A549 (cell line): ENCODE results near the gene AQP10. TPM values are rescaled to one million over a fixed set of nuclear protein-coding genes. Genes with fewer than 3 reads are reported as not detected.
A peak's percentile ranks its signal among the peaks of the same experiment; 100 is the strongest.

Experiments
- ATAC-seq, 2 experiments: fragments of 200-7000 bp in 1 of 2; fragments of >200 bp in 1 of 2; cut with Nextera tagmentation in 1 of 2; cut with Tn5 transposase in 1 of 2; 3 replicates each; pipeline versions ENCODE4 v1.8.0 to v1.9.1; 2018 to 2020; ENCODE audit warnings: mild to moderate bottlenecking in 1 of 2, moderate library complexity in 1 of 2
- CTCF ChIA-PET: fragments of 300-600 bp; sonication (Branson Sonifier 250); formaldehyde crosslinking; extraction: SDS; loops from one replicate; lab custom pipeline; 2021; ENCODE audit warnings: antibody characterized with exemption, inconsistent platforms; lab: Yijun Ruan, JAX
- POLR2A ChIA-PET: fragments of 350-600 bp; formaldehyde crosslinking; extraction: SDS; loops from one replicate; lab custom pipeline; 2021; ENCODE audit warnings: antibody characterized with exemption, inconsistent platforms; lab: Yijun Ruan, JAX
- DNase-seq, 2 experiments: peaks; one replicate each; pipeline versions ENCODE4 v3.0.0 to v3.0.0-alpha.2; 2011 to 2016; ENCODE audit warnings: low read depth in 1 of 2, low spot score in 1 of 2
- FAIRE-seq: peaks from 2 replicates; lab custom pipeline; 2011; peaks lifted over from hg19 to GRCh38; lab: Jason Lieb, UNC
- H3K27ac ChIP-seq, 2 experiments: fragments of >200 bp; sonication (Bioruptor Twin); formaldehyde crosslinking; 3 replicates each; pipeline ENCODE4 v1.5.1; 2016 to 2017
- H3K4me1 ChIP-seq: fragments of >200 bp; sonication (Bioruptor Twin); formaldehyde crosslinking; 3 replicates; pipeline ENCODE4 v1.6.1; 2016
- H3K4me2 ChIP-seq: fragments of >200 bp; sonication (Bioruptor Twin); formaldehyde crosslinking; 3 replicates; pipeline ENCODE4 v1.6.1; 2016
- H3K4me3 ChIP-seq: fragments of >200 bp; sonication (Bioruptor Twin); formaldehyde crosslinking; 3 replicates; pipeline ENCODE4 v1.5.1; 2016
- H3K9me3 ChIP-seq: fragments of >200 bp; sonication (Bioruptor Twin); formaldehyde crosslinking; 3 replicates; pipeline ENCODE4 v1.6.1; 2016
- BCL3 ChIP-seq: fragments of >200 bp; sonication (Bioruptor Twin); formaldehyde crosslinking; IDR thresholded peaks from 3 replicates; pipeline ENCODE4 v1.6.1; 2016
- CBX2 ChIP-seq: fragments of 200-600 bp; sonication (generic); IDR thresholded peaks from 2 replicates; pipeline ENCODE4 v1.6.1; 2016; ENCODE audit warnings: low read depth, mild to moderate bottlenecking, borderline replicate concordance
- CTCF ChIP-seq: fragments of >200 bp; sonication (Bioruptor Twin); formaldehyde crosslinking; IDR thresholded peaks from 3 replicates; pipeline ENCODE4 v1.5.1; 2016
- E2F6 ChIP-seq: IDR thresholded peaks from 2 replicates; pipeline ENCODE4 v1.6.1; 2012; ENCODE audit warnings: low read depth, borderline replicate concordance
- EHMT2 ChIP-seq: fragments of 200-600 bp; sonication (generic); IDR thresholded peaks from 2 replicates; pipeline ENCODE4 v1.6.1; 2016; ENCODE audit warnings: antibody characterized with exemption, low read depth, mild to moderate bottlenecking, moderate library complexity
- FOSL2 ChIP-seq, 2 experiments: fragments of 450-650 bp in 1 of 2; fragments of >200 bp in 1 of 2; sonication (Bioruptor Twin) in 1 of 2; formaldehyde crosslinking; IDR thresholded peaks; 2 replicates each; pipeline versions ENCODE4 v1.5.0 to v1.6.1; 2016 to 2020; ENCODE audit warnings: mild to moderate bottlenecking in 1 of 2, moderate library complexity in 1 of 2
- GATA3 ChIP-seq: IDR thresholded peaks from 2 replicates; pipeline ENCODE4 v1.6.1; 2012; ENCODE audit warnings: borderline replicate concordance
- HDAC2 ChIP-seq: fragments of 200-600 bp; sonication (generic); IDR thresholded peaks from 2 replicates; pipeline ENCODE4 v1.6.1; 2016
- HMGXB4 ChIP-seq: fragments of 250-450 bp; sonication (Bioruptor Pico); IDR thresholded peaks from 2 replicates; pipeline ENCODE4 v1.5.0; 2021; ENCODE audit warnings: mild to moderate bottlenecking, moderate library complexity, borderline replicate concordance
- HOXA7 ChIP-seq: fragments of 250-450 bp; sonication (Bioruptor Pico); IDR thresholded peaks from 2 replicates; pipeline ENCODE4 v1.5.0; 2020; ENCODE audit warnings: mild to moderate bottlenecking, moderate library complexity
- JUN ChIP-seq, 2 experiments: fragments of >200 bp; sonication (Bioruptor Twin); formaldehyde crosslinking; IDR thresholded peaks; 2 replicates in 1 of 2; 3 replicates in 1 of 2; pipeline ENCODE4 v1.6.1; 2016 to 2017
- KDM5A ChIP-seq: fragments of 200-600 bp; sonication (generic); IDR thresholded peaks from 2 replicates; pipeline ENCODE4 v1.6.1; 2016; ENCODE audit warnings: antibody characterized with exemption, mild to moderate bottlenecking
- MAX ChIP-seq: IDR thresholded peaks from 2 replicates; pipeline ENCODE4 v1.6.1; 2012
- NPAS2 ChIP-seq: fragments of 250-450 bp; sonication (Bioruptor Pico); IDR thresholded peaks from 2 replicates; pipeline ENCODE4 v1.8.0; 2022; ENCODE audit warnings: mild to moderate bottlenecking, moderate library complexity, borderline replicate concordance
- PHF8 ChIP-seq: fragments of 200-600 bp; sonication (generic); IDR thresholded peaks from 2 replicates; pipeline ENCODE4 v1.6.1; 2016; ENCODE audit warnings: low read depth, mild to moderate bottlenecking, antibody characterized with exemption, moderate library complexity, borderline replicate concordance
- POLR2A ChIP-seq: IDR thresholded peaks from 2 replicates; pipeline ENCODE4 v1.6.1; 2012; ENCODE audit warnings: mild to moderate bottlenecking, low read length
- RAD21 ChIP-seq, 2 experiments: fragments of >200 bp in 1 of 2; sonication (Bioruptor Twin) in 1 of 2; formaldehyde crosslinking in 1 of 2; IDR thresholded peaks in 1 of 2; conservative IDR thresholded peaks in 1 of 2; 2 replicates in 1 of 2; 3 replicates in 1 of 2; pipeline ENCODE4 v1.6.1; 2012 to 2018; ENCODE audit warnings: inconsistent platforms in 1 of 2
- RARB ChIP-seq: fragments of 250-450 bp; sonication (Bioruptor Pico); IDR thresholded peaks from 2 replicates; pipeline ENCODE4 v1.8.0; 2021; ENCODE audit warnings: mild to moderate bottlenecking, moderate library complexity
- RCOR1 ChIP-seq: fragments of 150-350 bp; IDR thresholded peaks from 2 replicates; pipeline ENCODE4 v1.6.1; 2014; ENCODE audit warnings: antibody characterized with exemption, low read length, low read depth
- RFX5 ChIP-seq: fragments of 450-650 bp; IDR thresholded peaks from 2 replicates; pipeline ENCODE4 v1.7.1; 2014; ENCODE audit warnings: antibody characterized with exemption, mild to moderate bottlenecking, moderate library complexity
- SMC3 ChIP-seq: fragments of >200 bp; sonication (Bioruptor Twin); formaldehyde crosslinking; IDR thresholded peaks from 3 replicates; pipeline ENCODE4 v1.6.1; 2018; ENCODE audit warnings: inconsistent platforms
- TFCP2L1 ChIP-seq: fragments of 250-450 bp; sonication (Bioruptor Pico); IDR thresholded peaks from 2 replicates; pipeline ENCODE4 v1.5.0; 2021; ENCODE audit warnings: mild to moderate bottlenecking
- ZFP36 ChIP-seq: fragments of 450-650 bp; IDR thresholded peaks from 2 replicates; pipeline ENCODE4 v1.6.1; 2014; ENCODE audit warnings: borderline replicate concordance; ENCODE audit not compliant: partially characterized antibody
- ZSCAN20 ChIP-seq: fragments of 250-450 bp; sonication (Bioruptor Pico); IDR thresholded peaks from 2 replicates; pipeline ENCODE4 v1.8.0; 2022; ENCODE audit warnings: mild to moderate bottlenecking, moderate library complexity
- WGBS: methylation state at CpG from one replicate; pipeline ENCODE4 v1.1.6; 2017; ENCODE audit errors: missing lambda C conversion rate; 5-methylcytosine and 5-hydroxymethylcytosine counted together
- polyA minus RNA-seq: library from RNA; depleted of rRNA, polyadenylated mRNA; stranded (reverse); fragments of >200 nt; gene quantifications from 2 replicates; pipeline ENCODE4 v1.2.3, GENCODE V29; 2011; rRNA and poly(A)+ RNA removed
- polyA plus RNA-seq, 4 experiments: library from polyadenylated mRNA; depleted of rRNA in 3 of 4; stranded (reverse); fragments of >200 nt; fragmentation: RNase III in 1 of 4; extraction: RNeasy Plus Mini Kit Qiagen cat#74134 plus additional on column Dnase treatment in 1 of 4; gene quantifications; 2 replicates in 3 of 4; 3 replicates in 1 of 4; pipeline ENCODE4 v1.2.3, GENCODE V29; 2011 to 2017

Gene AQP10
- not detected in 2 replicates for polyA plus RNA-seq (2011; rRNA removed)
- not detected in 2 replicates for polyA plus RNA-seq (2012; cell fraction: cytosol; rRNA removed)
- polyA plus RNA-seq (2012; cell fraction: nucleus; rRNA removed) = not detected in 2 replicates
- not detected in 3 replicates for polyA plus RNA-seq (2017; fragmentation: RNase III; extraction: RNeasy Plus Mini Kit Qiagen cat#74134 plus additional on column Dnase treatment)
- not detected in 2 replicates for polyA minus RNA-seq

- ChIA-PET POLR2A (no interaction called here), CTCF (interaction anchor here (1.0 to 13.9 kb wide), 2 partner anchors 21 to 122 kb away, joined by 3 to 268 read pairs; no protein-coding TSS in a partner anchor)
- TF ChIP-seq RCOR1 = no peak
- TF ChIP-seq GATA3 = no peak
- no peak for TF ChIP-seq E2F6
- TF ChIP-seq CBX2 = no peak
- TF ChIP-seq HOXA7 (CRISPR knock-in tag) = no peak
- TF ChIP-seq EHMT2 = no peak
- TF ChIP-seq MAX = no peak
- no peak for TF ChIP-seq HMGXB4
- no peak for TF ChIP-seq ZSCAN20 (CRISPR knock-in tag)
- no peak for TF ChIP-seq TFCP2L1
- no peak for TF ChIP-seq HDAC2
- no peak for TF ChIP-seq RARB (CRISPR knock-in tag)
- no peak for TF ChIP-seq FOSL2 (IDR thresholded peaks at IDR 0.05)
- TF ChIP-seq FOSL2 (CRISPR knock-in tag; IDR thresholded peaks at IDR 0.05) = no peak
- 56% methylated on average over 9 of the region's 9 CpGs for WGBS
- no peak for FAIRE-seq
- Histone ChIP-seq H3K4me3 (no peak within 1 kb of the TSS), H3K4me1 (no peaks in the 10 kb centered on the region), H3K27ac (no peak within 1 kb of the TSS), H3K4me2 (no peak within 1 kb of the TSS), H3K9me3 (no peaks in the 10 kb centered on the region)
- no peak for DNase-seq
- ATAC-seq = no peak
Observed at GRCh38 chr1:154320882-154321608, at the start of gene AQP10. AQP10 (plus strand) TSS chr1:154321093; CDS start chr1:154321156, 63 bp downstream.

GRCh38 chr1:154272217-154272998 is 48.5 kb upstream of the AQP10 start, which contains the start of gene HAX1:
HAX1 (plus strand) TSS chr1:154272629; CDS start chr1:154272724, 95 bp downstream.
- peak; percentile 93 to 95 for ATAC-seq
- CTCF ChIA-PET = interaction anchor here (0.6 to 4.8 kb wide), 33 partner anchors 8 to 762 kb away, joined by 3 to 39 read pairs (median 3); partner anchors contain the start of gene ATP8B2
- under 1% methylated on average over 47 of the region's 47 CpGs for WGBS
- DNase-seq = peak; percentile 93 to 96
- Histone ChIP-seq H3K4me2 (peak within 1 kb of the TSS; percentile 93), H3K9me3 (no peaks in the 10 kb centered on the region), H3K27ac (peak within 1 kb of the TSS; percentile 92 to 94), H3K4me1 (peaks cover 15% of the 10 kb centered on the region), H3K4me3 (peak within 1 kb of the TSS; percentile 89)
- POLR2A ChIA-PET = interaction anchor here (0.5 to 1.1 kb wide), 4 partner anchors 23 to 140 kb away, joined by 3 to 4 read pairs (median 4); no protein-coding TSS in a partner anchor
- FAIRE-seq = peak; percentile 49
- TF ChIP-seq BCL3 (peak; percentile 68; the same call in 2 of the 3 replicates), JUN (IDR thresholded peaks at IDR 0.05) (peak; percentile 69 to 74), RFX5 (no peak), RAD21 (conservative IDR thresholded peaks at IDR 0.05 in 1 of 2, IDR thresholded peaks at IDR 0.05 in 1 of 2) (peak; percentile 88 to 92), MAX (peak; percentile 80), CTCF (peak; percentile 92), RARB (CRISPR knock-in tag) (no peak), POLR2A (peak; percentile 61), SMC3 (peak; percentile 74), ZFP36 (peak; percentile 9), NPAS2 (CRISPR knock-in tag) (no peak), KDM5A (peak; percentile 100), HMGXB4 (0 out of 2 replicates have a peak, but pooled peaks have one; percentile 23), PHF8 (peak; percentile 58; the same call in 1 of the 2 replicates)
